HG03045 (cell line): ENCODE results near the gene DLGAP1.
"Not testable (repeated sequence)": the region's sequence is repeated elsewhere in the genome, so short reads cannot be mapped to it uniquely, and the experiment has no call there.

Experiments used
- ATAC-seq: cut with Tn5 transposase; IDR thresholded peaks from one replicate; pipeline ENCODE4 v1.9.1; 2021; ENCODE audit warnings: mild to moderate bottlenecking, moderate library complexity; ENCODE audit not compliant: unreplicated experiment

Gene DLGAP1

GRCh38 chr18:4293337-4293736, 161.8 kb downstream of the DLGAP1 start:
- no peak for ATAC-seq

GRCh38 chr18:4292696-4293095, 162.4 kb downstream of the DLGAP1 start:
- no peak for ATAC-seq

- ATAC-seq = not testable (repeated sequence)
Observed at GRCh38 chr18:4287340-4287739, 167.8 kb downstream of the DLGAP1 start.

- ATAC-seq = no peak
Observed at GRCh38 chr18:4286256-4286655, 168.9 kb downstream of the DLGAP1 start.

- no peak for ATAC-seq
Observed at GRCh38 chr18:4285525-4285924, 169.6 kb downstream of the DLGAP1 start.

GRCh38 chr18:4284528-4284927, 170.6 kb downstream of the DLGAP1 start:
- no peak for ATAC-seq

GRCh38 chr18:4283746-4284291, 171.3 kb downstream of the DLGAP1 start:
- ATAC-seq = no peak

- ATAC-seq = no peak
Observed at GRCh38 chr18:4282954-4283353, 172.2 kb downstream of the DLGAP1 start.

GRCh38 chr18:4276953-4277585, 178.0 kb downstream of the DLGAP1 start:
- ATAC-seq = peak; percentile 52

- ATAC-seq = no peak
Observed at GRCh38 chr18:4271952-4272351, 183.2 kb downstream of the DLGAP1 start.

GRCh38 chr18:4270988-4271387, 184.1 kb downstream of the DLGAP1 start:
- no peak for ATAC-seq

- ATAC-seq = no peak
Observed at GRCh38 chr18:4270016-4270415, 185.1 kb downstream of the DLGAP1 start.

GRCh38 chr18:4267641-4268040, 187.5 kb downstream of the DLGAP1 start:
- ATAC-seq = no peak

- ATAC-seq = no peak
Observed at GRCh38 chr18:4264347-4264791, 190.7 kb downstream of the DLGAP1 start.

- ATAC-seq = no peak
Observed at GRCh38 chr18:4260107-4260506, 195.0 kb downstream of the DLGAP1 start.

GRCh38 chr18:4256766-4257417, 198.2 kb downstream of the DLGAP1 start:
- no peak for ATAC-seq

GRCh38 chr18:4254840-4255239, 200.3 kb downstream of the DLGAP1 start:
- no peak for ATAC-seq

- no peak for ATAC-seq
Observed at GRCh38 chr18:4252829-4253228, 202.3 kb downstream of the DLGAP1 start.

- ATAC-seq = no peak
Observed at GRCh38 chr18:4251873-4252272, 203.2 kb downstream of the DLGAP1 start.

GRCh38 chr18:4251206-4251605, 203.9 kb downstream of the DLGAP1 start:
- ATAC-seq = no peak

GRCh38 chr18:4250141-4250540, 205.0 kb downstream of the DLGAP1 start:
- no peak for ATAC-seq

- ATAC-seq = no peak
Observed at GRCh38 chr18:4248686-4249085, 206.4 kb downstream of the DLGAP1 start.
